Calu3 (cell line): ENCODE measurements around the gene MCC. TPM values are rescaled to one million over a fixed set of nuclear protein-coding genes. Genes with fewer than 3 reads are reported as not detected.

Experiments used
- BruUV-seq: library from RNA; stranded (reverse); fragments of 400-500 nt; replicated peaks from 2 replicates; lab custom pipeline; 2021; lab: Mats Ljungman, UMichigan
- CTCF ChIA-PET: fragments of 300-600 bp; sonication (Branson Sonifier 250); formaldehyde crosslinking; loops from one replicate; lab custom pipeline; 2022; ENCODE audit warnings: antibody characterized with exemption; lab: Charles Lee
- DNase-seq: peaks from one replicate; pipeline ENCODE4 v3.0.0; 2022
- H3K27ac Mint-ChIP-seq: one replicate; pipeline ENCODE4 v1.8.0; 2022; ENCODE audit warnings: mixed read lengths; ENCODE audit not compliant: unreplicated experiment
- H3K27me3 Mint-ChIP-seq: one replicate; pipeline ENCODE4 v1.8.0; 2022; ENCODE audit warnings: mixed read lengths; ENCODE audit not compliant: unreplicated experiment
- H3K36me3 Mint-ChIP-seq: one replicate; pipeline ENCODE4 v1.8.0; 2022; ENCODE audit warnings: mild to moderate bottlenecking, moderate library complexity, mixed read lengths; ENCODE audit not compliant: insufficient read depth, unreplicated experiment
- H3K4me1 Mint-ChIP-seq: one replicate; pipeline ENCODE4 v1.8.0; 2022; ENCODE audit warnings: mild to moderate bottlenecking, low read depth, mixed read lengths; ENCODE audit not compliant: unreplicated experiment
- H3K4me3 Mint-ChIP-seq: one replicate; pipeline ENCODE4 v1.8.0; 2022; ENCODE audit warnings: mild to moderate bottlenecking, low read depth, moderate library complexity, mixed read lengths; ENCODE audit not compliant: unreplicated experiment
- H3K9me3 Mint-ChIP-seq: one replicate; pipeline ENCODE4 v1.8.0; 2022; ENCODE audit warnings: low read depth, mixed read lengths; ENCODE audit not compliant: unreplicated experiment
- CTCF ChIP-seq: fragments of 200-600 bp; IDR thresholded peaks from one replicate; pipeline ENCODE4 v1.8.0; 2022; ENCODE audit warnings: antibody characterized with exemption; ENCODE audit not compliant: unreplicated experiment
- intact Hi-C: fragments of 100-400 bp; cut with micrococcal nuclease; formaldehyde crosslinking; loops from one replicate; pipeline ENCODE4 v1.10.0; 2022; ENCODE audit not compliant: unreplicated experiment
- total RNA-seq: library from RNA; stranded (reverse); gene quantifications from 2 replicates; pipeline ENCODE4 v1.2.3, GENCODE V29; 2022

Gene MCC
- total RNA-seq, 1 experiment from 2014 or later: 2.8 TPM

- BruUV-seq: no TSS peak
- no peaks in the 10 kb centered on the region for H3K36me3 Mint-ChIP-seq
- DNase-seq: no peak
- H3K9me3 Mint-ChIP-seq: no peaks in the 10 kb centered on the region
- no peaks in the 10 kb centered on the region for H3K4me1 Mint-ChIP-seq
- no peaks in the 10 kb centered on the region for H3K27me3 Mint-ChIP-seq
- CTCF ChIA-PET: no interaction called here
- H3K4me3 Mint-ChIP-seq: no peak overlapping the region
- no peak overlapping the region for H3K27ac Mint-ChIP-seq
- TF ChIP-seq CTCF: no peak
- intact Hi-C loops: no loop called here
These were observed 334.6 kb downstream of the MCC start for GRCh38 chr5:113153512-113154097.

GRCh38 chr5:113152380-113152740 is 335.9 kb downstream of the MCC start:
- H3K27me3 Mint-ChIP-seq: no peaks in the 10 kb centered on the region
- BruUV-seq: no TSS peak
- CTCF ChIA-PET: no interaction called here
- H3K4me1 Mint-ChIP-seq: no peaks in the 10 kb centered on the region
- no peak overlapping the region for H3K4me3 Mint-ChIP-seq
- intact Hi-C loops: no loop called here
- H3K36me3 Mint-ChIP-seq: no peaks in the 10 kb centered on the region
- H3K9me3 Mint-ChIP-seq: no peaks in the 10 kb centered on the region
- no peak for TF ChIP-seq CTCF
- no peak for DNase-seq
- H3K27ac Mint-ChIP-seq: no peak overlapping the region

DNA sequence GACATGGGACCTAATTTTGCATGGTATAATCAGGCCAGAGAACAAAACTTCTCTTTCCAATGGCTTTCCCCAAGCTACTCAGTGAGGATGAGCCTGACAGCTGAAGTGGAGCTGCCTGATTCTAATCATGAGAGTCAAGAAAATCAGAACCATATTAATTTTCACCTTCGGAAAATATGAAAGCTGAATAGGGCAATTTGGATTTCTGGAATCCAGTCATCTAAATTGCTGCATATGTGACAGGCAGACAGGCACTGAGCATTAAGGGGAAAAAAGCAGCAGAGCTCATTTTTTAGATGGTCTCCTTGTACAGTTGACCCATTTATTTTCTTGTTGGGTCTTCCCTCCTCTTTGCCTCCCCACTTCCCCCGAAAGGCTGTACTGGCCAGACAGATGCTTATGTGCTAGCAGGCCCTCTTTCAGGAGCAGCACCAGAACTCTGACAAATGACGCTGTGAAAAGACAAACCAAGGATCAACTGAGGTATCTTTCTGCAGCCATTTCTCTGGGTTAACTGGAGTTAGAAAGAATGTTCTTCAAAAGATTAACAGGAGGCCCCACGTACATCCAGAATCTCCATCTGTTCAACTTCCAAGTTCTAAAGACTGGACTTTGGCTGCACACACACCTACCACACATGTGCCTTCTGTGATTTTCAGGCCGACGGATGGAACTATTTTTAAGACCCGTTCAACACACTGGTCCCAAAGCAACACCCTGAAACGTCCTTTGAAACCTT is 336.4 kb downstream of the MCC start:
- Mint-ChIP-seq H3K27me3 (no peaks in the 10 kb centered on the region), H3K27ac (no peak overlapping the region), H3K9me3 (no peaks in the 10 kb centered on the region), H3K4me3 (no peak overlapping the region), H3K36me3 (no peaks in the 10 kb centered on the region), H3K4me1 (no peaks in the 10 kb centered on the region)
- intact Hi-C loops: no loop called here
- no TSS peak for BruUV-seq
- DNase-seq: no peak
- no peak for TF ChIP-seq CTCF
- CTCF ChIA-PET: no interaction called here

DNA sequence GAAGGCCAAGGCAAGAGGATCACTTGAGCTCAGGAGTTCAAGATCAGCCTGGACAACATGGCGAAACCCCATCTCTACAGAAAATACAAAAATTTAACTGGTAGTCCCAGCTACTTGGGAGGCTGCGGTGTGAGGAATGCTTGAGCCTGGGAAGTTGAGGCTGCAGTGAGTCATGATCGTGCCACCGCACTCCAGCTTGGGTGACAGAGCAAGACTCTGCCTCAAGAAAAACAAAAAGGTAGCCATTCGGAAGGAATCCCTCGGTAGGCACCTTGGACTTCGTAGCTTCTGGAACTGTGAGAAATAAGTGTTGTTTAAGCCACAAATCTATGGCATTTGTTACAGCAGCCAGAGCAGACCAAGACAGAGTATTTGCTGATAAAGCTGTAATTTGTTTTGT is 337.4 kb downstream of the MCC start:
- H3K36me3 Mint-ChIP-seq: no peaks in the 10 kb centered on the region
- intact Hi-C loops: no loop called here
- CTCF ChIA-PET: no interaction called here
- H3K27me3 Mint-ChIP-seq: no peaks in the 10 kb centered on the region
- H3K4me3 Mint-ChIP-seq: no peak overlapping the region
- TF ChIP-seq CTCF: no peak
- H3K9me3 Mint-ChIP-seq: no peaks in the 10 kb centered on the region
- no peak overlapping the region for H3K27ac Mint-ChIP-seq
- no peaks in the 10 kb centered on the region for H3K4me1 Mint-ChIP-seq
- no peak for DNase-seq
- BruUV-seq: no TSS peak
